HG02981 (cell line): ENCODE results near the gene FN3KRP.

Experiments used
- ATAC-seq: cut with Tn5 transposase; IDR thresholded peaks from one replicate; pipeline ENCODE4 v1.9.1; 2021; ENCODE audit warnings: mild to moderate bottlenecking, moderate library complexity; ENCODE audit not compliant: unreplicated experiment

FN3KRP gene

DNA sequence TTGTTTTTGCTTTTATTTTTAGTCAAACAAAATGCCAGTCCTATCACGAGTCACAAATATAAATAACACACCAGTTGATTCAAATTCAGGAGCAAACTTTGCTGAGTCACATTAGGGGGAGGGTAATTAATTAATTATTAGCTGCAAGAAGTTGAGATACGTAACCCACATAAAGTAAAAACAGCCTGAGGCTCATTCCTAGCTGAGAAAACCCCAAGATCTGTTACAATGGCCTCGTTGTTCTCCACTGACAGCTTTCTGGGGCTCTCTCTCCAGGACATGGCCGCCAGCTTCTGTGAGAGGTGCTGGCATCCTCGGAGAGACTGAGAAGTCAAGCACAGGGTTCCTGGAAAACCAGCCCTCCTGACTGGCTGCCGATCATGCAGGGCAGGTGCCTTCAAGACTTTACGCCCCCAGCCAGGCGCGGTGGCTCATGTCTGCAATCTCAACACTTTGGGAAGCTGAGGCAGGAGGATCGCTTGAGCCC is 29.1 kb upstream of the FN3KRP start:
- ATAC-seq: no peak

DNA sequence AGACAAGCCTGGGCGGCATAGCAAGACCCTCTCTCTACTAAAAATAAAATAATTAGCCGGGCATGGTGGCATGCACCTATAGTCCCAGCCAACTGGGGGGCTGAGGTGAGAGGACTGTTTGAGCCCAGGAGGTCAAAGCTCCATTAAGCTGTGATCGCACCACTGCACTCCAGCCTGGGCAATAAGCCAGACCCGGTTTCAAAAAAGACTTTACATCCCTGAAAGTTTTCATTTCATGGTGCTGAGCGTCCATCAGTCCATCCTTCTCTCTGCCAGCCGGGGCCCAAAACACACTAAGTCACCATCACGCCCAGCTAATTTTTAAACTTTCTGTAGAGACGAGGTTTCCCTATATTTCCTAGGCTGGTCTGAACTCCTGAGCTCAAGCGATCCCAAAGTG is 28.6 kb upstream of the FN3KRP start:
- no peak for ATAC-seq

DNA sequence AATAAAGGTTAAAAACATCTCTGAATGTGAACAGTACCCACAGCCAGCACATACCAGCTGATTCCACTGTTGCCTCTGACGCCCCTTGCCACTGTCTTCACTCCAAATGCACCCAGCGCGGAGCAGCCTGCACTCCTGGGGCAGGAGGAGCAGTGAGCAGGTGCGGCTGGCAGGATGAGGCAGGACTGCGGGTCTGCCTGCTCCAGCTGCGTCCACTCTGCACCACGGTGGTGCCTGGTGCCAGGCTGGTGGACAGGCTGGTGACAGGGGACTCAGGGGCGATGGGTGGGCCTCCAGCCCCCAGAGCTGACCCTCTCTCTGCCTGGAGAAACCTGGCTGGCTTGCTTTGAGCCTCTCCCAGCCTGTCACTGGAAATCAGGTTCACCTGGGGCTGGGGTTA is 27.4 kb upstream of the FN3KRP start:
- ATAC-seq: no peak

DNA sequence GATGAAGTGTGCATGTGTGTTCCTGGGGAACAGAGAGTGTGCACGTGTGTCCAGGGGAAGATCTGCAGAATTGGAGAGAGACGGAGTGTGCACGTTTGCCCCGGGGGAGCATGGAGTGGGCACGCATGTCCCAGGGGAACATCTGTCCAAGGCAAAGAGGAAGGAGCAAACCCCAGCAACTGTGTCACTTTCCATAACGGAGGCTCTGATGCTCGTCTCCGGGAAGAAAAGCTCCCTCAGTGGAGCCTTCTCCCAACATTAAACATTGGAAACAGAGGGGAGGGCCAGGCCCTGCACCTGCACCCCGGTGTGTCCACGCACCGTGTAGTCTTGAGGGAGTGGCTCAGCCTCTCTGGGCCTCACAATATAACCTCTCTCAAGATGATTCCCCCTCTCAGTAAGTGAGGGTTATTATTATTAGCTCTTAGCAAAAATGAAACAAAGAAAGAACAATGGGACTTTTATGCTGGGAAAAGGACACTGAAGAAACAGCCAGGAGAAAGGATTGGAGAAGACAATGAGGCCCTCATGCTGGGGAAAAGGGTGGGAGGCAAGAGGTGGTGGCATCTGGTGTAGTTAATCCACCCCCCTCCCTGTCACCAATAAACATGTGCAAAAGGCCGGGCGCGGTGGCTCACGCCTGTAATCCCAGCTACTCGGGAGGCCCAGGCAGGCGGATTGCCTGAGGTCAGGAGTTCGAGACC is 25.6 kb upstream of the FN3KRP start:
- no peak for ATAC-seq

DNA sequence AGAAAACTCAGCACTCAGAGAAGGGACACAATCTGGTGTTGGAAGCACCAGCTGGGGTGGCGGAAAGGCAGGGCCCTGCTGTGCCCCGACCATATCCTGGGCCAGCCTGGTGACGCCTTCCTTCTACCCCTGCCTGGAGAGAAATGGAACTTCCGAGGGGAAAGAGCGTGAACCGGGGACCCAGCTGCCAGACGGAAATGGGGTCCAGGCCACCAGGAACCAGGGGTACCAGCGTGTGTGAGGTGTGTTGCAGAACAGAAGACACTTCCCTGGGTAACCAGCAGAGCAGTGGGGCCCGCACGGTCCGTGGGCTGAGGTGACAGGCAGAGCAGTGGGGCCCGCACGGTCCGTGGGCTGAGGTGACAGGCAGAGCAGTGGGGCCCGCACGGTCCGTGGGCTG is 24.8 kb upstream of the FN3KRP start:
- ATAC-seq: no peak

DNA sequence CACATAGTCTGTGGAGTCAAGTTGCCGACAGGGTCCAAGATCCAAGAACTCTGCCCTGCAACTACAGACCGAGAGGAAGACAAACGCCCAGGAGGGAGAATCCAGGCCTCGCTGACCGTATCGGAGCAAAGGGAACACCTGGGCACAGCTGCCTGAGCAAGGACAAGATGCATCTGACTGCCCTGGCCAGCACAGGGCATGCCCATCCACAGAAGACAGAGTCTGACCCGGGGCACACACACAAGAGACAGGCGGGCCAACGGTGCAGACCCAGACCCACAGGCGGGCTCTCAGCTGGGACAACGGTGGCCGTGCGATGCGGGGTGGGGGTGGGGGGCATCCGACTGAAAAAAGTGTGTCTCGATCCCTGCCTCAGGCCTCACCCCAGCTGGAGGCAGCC is 24.2 kb upstream of the FN3KRP start:
- no peak for ATAC-seq

DNA sequence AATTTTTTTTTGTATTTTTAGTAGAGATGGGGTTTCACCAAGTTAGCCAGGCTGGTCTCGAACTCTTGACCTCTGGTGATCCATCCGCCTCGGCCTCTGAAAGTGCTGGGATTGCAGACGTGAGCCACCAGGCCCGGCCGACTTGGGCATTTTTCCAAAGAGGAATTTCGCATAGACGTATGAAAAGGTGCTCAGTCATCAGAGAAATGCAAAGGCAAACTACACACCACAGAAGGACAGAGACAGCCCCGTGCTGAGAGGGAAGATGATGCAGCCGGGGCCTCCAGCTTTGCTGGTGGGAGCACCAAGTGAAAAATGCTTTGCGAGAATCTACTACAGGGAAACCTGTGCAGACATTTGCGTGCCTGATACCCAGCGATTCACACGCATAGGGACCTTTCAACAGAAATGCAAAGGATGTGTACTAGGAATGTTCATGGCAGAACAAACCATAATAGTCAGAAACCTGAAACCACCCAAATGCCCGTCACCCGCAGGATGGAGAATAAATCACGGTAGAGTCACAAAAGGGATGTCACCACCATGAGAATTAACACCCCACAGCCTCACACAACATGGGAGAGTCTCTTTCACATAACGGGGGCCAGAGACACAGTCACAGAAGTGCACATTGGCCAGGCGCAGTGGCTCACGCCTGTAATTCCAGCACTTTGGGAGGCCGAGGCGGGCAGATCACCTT is 23.2 kb upstream of the FN3KRP start:
- no peak for ATAC-seq

DNA sequence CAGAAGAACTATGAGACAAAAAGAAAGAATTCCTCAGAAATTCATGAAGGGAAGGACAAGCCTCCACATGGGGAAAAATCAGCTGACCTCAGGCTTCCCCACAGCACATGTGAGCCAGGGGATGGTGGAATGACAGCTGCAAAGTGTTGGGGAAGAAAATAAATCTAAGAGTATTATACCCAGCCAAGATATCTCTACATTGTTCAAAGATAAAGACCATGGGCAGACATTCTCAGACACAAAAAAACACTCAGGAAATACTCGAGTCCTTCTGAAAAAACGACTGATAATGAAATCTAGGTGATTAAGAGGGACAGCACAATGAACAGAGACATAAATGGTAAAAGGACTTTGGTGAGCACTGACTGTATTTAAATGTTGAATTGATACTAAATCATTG is 21.9 kb upstream of the FN3KRP start:
- ATAC-seq: no peak

DNA sequence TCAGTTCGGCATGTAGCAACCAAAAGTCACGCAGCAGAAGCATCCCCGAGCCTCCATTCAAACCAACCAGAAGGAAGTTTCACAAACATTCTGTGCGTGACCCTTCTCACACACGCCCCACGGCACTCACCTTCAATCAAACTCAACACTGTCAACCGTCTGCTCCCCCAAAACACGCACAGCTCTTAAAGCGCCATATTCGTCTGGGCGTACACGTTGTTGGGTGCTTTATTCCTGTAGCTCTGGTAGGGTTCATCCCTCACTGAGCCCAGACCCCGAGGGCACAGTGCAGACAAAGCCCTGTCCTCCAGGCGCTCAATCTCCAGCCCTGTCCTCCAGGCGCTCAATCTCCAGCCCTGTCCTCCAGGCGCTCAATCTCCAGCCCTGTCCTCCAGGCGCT is 20.2 kb upstream of the FN3KRP start:
- no peak for ATAC-seq

DNA sequence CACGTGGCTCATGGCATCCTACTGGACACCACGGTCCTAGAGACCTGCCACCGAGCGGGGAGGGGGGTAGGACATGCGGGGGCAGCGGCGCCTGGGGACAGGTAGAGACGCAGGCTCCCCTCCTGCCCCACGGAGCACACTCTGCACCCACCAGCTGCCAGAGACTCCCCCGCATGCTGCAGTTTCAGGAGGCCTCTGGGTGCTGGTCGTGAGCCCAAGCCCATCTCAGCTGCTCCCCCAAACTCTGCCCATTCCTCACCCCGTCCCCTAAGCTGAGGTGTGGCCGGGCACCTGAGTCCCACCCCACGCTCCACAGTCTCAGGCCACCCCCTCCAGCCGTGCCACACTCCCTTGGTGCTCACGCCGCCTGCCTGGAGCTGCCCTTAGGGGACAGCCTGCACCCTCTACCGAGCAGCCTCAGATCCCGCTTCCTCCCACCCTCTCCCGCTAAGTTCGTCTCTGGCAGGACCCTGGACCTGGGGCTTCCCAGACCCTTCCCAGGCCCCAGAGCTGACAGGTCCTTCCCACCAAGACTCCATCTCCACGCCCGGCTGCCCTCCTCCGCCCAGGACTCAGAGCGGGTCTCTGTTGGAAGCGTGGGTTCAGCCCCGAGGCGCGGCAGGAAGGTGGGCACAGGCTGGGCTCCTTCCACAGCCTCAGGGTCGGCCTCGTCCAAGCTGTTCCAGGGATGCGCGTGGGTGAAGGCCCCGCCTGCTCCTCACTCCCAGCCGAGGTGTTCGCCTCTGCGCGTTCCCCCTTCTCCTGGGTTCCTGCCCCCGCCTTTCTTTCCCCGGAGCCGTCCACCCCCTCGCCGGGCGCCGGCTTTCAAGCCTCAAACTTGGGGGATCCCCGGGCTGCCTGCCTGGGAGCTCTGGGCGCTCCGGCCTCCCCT is 19.3 kb upstream of the FN3KRP start:
- no peak for ATAC-seq

DNA sequence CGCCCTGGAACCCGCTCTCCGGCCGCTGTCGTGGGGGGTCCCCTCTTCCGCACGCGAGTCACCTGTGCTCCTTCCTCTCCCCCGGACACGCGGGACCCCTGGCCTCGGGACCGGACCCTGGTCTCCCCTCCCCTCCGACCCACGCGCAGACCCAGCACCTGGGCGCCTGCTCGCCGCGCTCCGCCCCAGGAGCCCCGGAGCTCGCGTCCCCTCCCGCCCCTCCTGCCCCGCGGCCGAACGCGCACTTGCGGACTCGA is 18.8 kb upstream of the FN3KRP start:
- no peak for ATAC-seq

DNA sequence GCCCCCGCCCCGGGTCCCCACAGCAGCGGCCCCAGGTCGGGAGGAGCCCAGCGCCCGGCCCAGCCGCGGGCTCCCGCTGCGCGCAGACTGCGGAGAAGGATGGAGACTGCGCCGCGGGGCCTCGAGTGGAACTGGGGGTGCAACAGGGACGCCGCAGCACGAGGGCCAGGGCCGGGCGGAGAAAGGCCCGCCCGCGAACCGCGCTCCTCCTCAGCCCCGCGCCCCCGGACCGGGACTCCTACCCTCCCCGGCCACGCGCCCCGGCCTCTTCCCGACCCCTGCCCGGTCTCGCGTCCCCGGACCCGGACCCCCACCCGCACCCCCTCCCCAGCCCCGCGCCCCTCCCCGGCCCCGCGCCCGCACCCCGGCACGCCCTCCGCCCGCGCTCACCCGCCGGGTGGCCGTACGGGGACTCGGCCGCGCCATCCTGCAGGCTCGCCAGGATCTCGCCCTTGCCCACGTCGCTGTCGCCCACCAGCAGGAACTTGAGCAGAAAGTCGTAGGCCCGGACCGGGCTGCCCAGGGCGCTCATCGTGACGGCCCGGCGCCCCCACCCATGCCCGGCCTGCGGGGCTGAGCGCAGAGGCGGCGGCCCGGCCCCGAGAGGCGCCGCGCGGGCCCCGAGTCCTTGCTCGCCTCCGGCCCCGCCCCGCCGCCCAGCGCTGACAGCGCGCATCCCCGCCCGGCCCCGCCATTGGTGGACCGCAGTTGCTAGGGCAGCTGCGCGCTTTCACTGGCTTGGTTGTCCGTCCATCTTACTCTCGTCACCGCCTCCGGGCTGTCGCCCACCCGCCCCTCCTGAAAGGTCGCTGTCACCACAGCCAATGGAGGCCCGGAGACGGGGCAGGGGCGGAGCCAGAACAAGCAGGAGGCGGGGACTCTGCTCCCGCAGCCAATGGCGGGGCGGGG is 18.2 kb upstream of the FN3KRP start, which contains the start of gene RAB40B:
RAB40B (minus strand) TSS at position 634 of the 909 bp plus-strand sequence; CDS start at position 532, 102 bp downstream.
- ATAC-seq: peak; percentile 96

DNA sequence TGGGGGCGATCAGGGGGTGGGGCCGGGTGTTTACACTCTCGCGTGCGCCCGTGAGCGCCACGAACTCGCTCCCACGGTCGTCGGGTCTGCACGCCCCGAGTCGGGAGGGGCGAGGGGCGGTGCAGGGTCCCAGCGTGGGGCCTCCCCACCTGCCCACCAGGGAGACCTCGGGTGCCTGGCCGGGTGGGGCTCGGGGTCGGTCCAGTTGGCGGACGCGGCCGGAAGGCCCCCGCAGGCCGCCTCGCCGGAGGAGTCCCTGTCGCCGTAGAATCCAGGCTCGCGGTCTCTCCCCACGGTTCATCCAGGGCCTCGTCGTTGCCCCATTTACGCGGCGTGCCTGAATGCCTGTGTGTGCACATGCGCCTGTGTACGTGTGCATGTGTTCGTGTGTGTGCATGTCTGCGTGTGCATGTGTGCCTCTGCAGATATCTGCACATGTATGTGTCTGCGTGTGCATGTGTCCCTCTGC is 17.5 kb upstream of the FN3KRP start:
- ATAC-seq: peak; percentile 19

DNA sequence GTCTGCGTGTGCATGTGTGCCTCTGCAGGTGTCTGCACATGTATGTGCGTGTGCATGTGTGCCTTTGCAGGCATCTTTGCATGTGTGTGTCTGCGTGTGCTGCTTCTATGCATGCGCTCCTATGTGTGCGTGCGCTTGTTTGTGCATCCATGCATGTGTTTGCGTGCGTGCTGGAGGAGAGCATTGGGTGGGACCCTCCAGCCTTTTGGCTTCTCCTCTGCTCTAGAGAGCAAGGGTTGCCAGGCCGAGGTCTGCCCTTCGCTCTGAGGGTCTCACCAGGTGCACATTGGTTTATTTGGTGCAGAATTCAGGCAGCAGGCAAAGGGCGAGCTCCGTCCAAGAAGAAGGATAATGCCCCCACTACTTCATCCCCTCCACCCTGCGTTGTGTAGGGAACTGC is 17.0 kb upstream of the FN3KRP start:
- no peak for ATAC-seq

DNA sequence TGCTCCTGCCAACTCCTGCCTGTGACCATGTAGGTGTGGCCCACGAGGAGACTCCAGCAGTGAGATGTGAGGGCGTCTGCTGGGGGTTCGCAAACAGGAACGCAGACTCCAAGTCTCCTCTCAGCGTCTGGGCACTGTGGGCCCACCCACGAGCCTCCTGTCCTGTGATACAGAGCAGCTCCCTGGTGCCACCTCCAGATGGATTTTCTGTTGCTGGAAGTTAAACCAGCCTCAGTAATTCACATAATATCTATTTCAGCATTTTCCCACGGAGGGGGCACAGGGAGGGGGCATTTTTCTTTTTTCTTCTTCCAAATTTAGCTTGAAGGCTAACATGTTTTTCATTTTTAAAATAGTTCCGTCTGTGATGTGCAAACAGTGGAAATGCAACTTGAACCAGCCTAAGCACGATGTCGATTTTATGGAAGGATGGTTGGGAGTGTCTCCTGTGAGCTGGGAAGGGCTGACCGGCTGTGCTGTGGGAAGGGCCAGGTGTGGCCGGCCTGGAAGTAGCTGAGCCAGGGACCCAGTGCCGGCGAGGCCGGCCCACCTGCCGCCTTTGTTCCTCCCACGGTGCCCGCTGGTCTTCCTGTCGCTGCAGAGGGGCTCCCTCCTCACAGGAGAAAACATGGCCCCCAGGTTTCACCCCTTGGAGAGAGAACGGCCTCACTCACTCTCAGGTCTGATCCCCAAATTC is 14.1 kb upstream of the FN3KRP start:
- ATAC-seq: no peak

DNA sequence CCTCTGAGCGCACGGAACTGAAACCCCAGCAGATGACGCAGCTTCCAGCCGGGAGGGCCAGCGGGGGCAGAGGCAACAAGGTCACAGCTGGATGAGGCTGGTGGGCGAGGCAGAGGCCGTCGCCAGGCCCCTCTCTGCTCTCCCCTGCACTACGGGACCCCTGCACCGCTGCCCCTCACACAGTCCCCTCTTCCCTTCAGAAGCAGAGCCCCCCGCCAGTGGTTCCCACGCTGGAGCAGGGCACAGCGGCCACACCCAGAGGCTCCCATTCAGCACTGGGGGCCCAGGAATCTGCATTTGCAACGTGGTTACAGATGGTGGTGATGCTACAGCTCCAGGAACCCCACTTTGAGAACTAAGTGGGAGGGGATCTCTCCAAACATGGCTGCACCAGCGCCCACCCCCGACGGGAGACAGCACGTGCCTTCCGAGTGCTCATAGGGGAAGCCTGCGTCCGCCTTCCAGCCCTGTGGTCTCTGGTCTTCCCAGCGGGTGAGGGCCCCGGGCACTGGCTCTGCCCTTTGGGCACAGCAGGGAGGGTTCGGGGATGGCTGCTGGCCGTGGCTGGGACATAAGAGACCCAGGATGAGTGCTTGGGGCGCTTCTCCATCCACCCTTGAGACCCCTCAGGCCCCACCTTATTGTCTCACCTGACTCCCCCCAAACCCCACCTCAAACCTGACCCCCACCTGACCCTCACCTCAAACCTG is 13.3 kb upstream of the FN3KRP start:
- no peak for ATAC-seq

DNA sequence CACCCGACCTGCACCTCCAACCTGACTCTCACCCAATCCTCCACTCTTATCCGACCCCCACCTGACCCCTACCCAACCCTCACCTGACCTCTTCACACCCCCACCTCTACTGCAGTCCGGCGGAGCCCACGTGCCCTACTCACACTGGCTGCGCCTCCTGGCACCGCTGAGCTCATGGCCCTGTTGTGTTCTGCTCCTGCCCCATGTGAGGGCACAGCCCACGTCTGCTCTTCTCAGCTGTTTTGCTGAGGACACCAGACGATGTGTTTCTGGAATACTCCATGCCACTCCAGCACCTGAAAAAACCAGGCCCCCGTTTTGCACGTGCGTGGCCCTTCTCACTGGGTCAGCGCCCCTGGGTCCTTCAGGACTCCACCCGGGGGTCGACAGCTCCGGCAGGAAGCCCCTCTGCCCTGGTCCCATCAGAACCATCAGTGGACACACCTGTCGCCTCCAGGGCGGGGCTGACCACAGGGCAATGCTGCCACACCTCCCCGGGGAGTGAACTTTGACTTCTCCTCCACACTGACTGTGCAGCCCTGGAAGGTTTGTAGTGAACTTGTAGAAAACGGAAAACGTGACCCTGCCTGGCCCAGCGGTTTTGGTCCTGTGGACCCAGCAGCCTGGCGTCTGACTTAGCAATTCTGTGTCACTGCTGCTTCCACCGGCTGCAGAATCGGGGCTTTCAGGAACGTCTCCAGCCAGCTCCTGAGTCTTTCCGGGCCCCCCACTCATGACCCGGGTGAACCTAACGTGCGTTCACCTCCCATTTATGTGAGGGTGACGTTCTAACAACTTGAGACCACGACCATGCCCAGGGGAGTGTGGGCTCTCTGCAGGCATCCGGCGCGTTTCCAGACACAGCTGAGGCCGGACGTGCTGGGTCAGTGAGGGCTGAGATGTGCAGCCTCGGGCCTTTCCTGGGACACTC is 12.3 kb upstream of the FN3KRP start:
- ATAC-seq: no peak

DNA sequence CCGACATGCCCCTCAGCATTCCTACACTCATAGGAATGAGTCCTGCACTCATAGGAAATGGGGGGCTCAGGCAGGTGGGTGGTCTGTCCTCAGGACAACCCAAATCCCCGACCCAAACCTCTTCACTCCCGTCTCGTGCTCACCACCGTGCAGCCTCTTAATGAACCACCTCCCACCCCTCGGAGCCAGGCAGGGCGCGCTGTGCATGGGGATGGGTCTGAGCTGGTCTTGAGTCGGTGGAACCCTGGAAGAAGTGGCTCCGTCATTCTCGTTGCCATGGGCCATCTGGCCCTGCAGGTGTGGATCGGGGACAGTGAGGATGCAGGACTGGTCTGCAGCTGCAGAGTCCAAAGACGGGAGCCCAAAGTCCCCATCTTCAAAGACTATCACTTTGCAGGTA is 11.6 kb upstream of the FN3KRP start:
- ATAC-seq: no peak
